BE2C (cell line): ENCODE measurements around the gene LSAMP.

Experiments
- DNase-seq: peaks from one replicate; pipeline ENCODE4 v3.0.0-alpha.2; 2020
- H3K27me3 ChIP-seq: fragments of 250-450 bp; sonication (Bioruptor Pico); 2 replicates; pipeline ENCODE4 v1.5.1; 2020; ENCODE audit warnings: mild to moderate bottlenecking
- H3K36me3 ChIP-seq: fragments of 250-450 bp; sonication (Bioruptor Pico); 2 replicates; pipeline ENCODE4 v1.5.1; 2020; ENCODE audit warnings: mild to moderate bottlenecking
- H3K4me1 ChIP-seq: fragments of 250-450 bp; sonication (Bioruptor Pico); 2 replicates; pipeline ENCODE4 v1.5.1; 2020
- H3K4me3 ChIP-seq: 2 replicates; pipeline ENCODE4 v1.5.1; 2011; ENCODE audit warnings: low read depth, low read length
- H3K9me3 ChIP-seq: fragments of 250-450 bp; sonication (Bioruptor Pico); 2 replicates; pipeline ENCODE4 v1.5.1; 2020
- TF ChIP-seq, protein P1 (sequence below): IDR thresholded peaks from 2 replicates; pipeline ENCODE4 v1.5.1; 2012; ENCODE audit warnings: mild to moderate bottlenecking, low read depth, low read length

LSAMP gene

DNA sequence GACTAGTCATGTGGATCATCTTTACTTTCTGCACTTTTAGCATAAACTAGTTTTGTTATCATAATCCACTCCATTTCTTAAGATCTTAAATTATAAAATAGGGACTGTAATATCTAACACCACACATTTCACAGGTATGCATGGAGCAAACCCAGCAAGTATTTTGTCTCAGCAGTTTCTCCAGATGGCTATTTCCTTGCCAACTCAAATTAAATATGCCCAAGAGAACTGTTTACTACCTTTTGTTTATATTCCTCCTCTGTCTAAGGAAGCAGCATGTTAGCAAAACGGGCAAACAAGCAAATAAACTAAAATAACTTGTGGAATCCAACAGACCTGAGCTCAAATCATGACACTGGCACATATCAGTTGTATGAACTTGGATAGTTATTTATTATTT, 379.8 kb downstream of the LSAMP start:
- Histone ChIP-seq H3K4me3 (no peak overlapping the region), H3K4me1 (no peaks in the 10 kb centered on the region; the same call in 1 of the 2 replicates), H3K36me3 (no peaks in the 10 kb centered on the region), H3K9me3 (no peaks in the 10 kb centered on the region), H3K27me3 (no peaks in the 10 kb centered on the region)
- TF ChIP-seq, protein P1, sequence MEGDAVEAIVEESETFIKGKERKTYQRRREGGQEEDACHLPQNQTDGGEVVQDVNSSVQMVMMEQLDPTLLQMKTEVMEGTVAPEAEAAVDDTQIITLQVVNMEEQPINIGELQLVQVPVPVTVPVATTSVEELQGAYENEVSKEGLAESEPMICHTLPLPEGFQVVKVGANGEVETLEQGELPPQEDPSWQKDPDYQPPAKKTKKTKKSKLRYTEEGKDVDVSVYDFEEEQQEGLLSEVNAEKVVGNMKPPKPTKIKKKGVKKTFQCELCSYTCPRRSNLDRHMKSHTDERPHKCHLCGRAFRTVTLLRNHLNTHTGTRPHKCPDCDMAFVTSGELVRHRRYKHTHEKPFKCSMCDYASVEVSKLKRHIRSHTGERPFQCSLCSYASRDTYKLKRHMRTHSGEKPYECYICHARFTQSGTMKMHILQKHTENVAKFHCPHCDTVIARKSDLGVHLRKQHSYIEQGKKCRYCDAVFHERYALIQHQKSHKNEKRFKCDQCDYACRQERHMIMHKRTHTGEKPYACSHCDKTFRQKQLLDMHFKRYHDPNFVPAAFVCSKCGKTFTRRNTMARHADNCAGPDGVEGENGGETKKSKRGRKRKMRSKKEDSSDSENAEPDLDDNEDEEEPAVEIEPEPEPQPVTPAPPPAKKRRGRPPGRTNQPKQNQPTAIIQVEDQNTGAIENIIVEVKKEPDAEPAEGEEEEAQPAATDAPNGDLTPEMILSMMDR = no peak
- no peak for DNase-seq

DNA sequence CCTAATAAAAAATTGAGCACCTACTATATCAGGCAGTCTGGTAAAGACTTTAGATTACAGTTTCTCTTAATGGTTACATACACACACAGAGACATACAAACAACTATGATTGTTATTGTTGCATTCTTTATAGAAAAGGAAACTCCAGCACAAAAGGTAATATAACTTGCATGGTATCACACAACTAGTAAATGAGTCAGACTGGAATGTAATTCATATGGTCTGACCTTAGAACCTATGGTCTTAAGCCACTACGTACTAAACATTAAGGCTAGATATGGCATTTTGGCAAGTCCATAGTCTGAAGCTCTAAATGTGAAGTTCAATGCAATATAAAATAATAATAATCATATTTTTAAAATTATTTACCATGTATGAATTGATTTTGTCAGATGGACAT, 380.6 kb downstream of the LSAMP start:
- no peak for DNase-seq
- TF ChIP-seq, protein P1 = no peak
- H3K27me3 ChIP-seq = no peaks in the 10 kb centered on the region
- H3K4me1 ChIP-seq = peaks cover 4% of the 10 kb centered on the region
- no peaks in the 10 kb centered on the region for H3K36me3 ChIP-seq
- H3K4me3 ChIP-seq = no peak overlapping the region
- H3K9me3 ChIP-seq = no peaks in the 10 kb centered on the region

DNA sequence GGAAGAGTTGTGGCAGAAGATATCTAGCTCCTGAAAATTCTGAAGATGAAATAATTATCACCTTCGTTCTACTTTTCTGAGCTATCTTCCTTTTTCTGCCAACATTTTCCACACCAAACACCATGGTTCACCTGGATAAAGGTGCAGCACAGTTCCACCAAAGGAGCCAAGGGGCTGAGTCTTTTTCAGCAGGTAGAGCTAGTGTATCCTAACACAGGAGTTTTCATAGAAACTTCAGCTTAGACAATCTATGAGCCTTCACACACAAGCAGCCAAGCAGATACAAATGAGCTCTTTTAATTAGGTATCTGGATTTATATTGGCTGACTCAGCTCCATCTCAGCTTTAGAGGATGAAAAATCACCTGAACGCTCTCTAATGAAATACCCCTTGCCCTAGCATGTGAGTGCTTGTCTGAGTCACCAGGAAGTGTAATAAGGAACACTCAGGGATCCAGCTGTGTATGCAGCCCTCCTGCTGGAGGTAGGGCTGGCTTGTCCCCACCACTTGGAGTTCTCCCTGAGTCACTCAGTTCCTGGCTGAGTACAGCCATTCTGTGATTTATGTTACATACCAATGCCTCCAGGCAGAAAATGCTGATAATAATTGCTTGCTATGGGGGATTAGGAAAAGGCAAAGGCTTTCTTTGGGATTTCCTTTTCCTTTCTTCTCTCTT, 385.7 kb downstream of the LSAMP start:
- no peaks in the 10 kb centered on the region for H3K36me3 ChIP-seq
- H3K4me1 ChIP-seq = peaks cover 9% of the 10 kb centered on the region
- TF ChIP-seq, protein P1 = 0 out of 2 replicates have a peak, but pooled peaks have one; percentile 1
- DNase-seq = peak; percentile 66
- no peaks in the 10 kb centered on the region for H3K9me3 ChIP-seq
- H3K4me3 ChIP-seq = no peak overlapping the region
- H3K27me3 ChIP-seq = no peaks in the 10 kb centered on the region

DNA sequence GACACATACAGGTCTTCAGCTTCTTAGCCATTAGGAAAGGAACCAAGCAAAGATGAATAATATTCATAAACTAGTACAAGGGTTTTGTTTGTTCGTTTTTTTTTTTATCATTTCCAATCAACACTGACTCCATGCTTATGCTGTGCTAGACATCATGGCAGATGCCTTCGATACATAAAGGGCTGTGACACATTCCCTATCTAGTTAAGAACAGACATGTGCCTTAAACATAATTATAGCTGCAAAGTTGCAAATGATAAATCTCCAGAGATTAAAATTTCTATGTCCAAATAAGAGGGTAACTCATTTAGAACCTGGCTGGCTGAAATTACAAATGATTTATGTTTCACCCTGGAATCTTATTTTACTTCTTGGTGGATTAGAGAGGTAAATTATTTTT, 386.4 kb downstream of the LSAMP start:
- Histone ChIP-seq H3K27me3 (no peaks in the 10 kb centered on the region), H3K36me3 (no peaks in the 10 kb centered on the region), H3K4me3 (no peak overlapping the region), H3K4me1 (peaks cover 9% of the 10 kb centered on the region), H3K9me3 (no peaks in the 10 kb centered on the region)
- TF ChIP-seq, protein P1 = no peak
- DNase-seq = no peak

DNA sequence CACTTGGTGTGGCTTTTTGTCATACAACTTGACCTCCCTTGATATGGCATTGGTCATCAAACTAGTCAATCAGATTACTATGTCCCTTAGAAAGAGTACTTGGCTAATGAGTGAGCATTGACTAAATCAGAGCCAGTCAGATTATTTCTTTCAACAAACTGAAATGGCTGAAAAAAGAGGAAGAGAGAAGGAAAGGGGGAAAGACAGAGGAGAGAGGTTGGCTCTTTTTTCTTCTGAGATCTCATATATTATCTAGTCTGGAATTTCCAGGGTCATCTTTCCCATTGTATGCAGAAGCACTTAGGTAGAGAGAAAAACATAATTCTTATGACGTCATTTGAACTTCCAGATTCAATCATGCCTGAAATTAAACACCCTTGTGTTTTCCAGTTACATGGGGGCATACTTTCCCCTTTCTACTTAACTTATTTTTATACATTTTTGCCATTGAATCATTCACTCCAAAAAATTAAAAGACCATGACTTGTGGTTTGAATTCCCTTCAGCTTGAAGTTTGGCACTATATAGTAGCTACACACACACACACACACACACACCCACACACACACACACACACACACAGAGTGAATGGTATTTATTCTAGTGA, 387.8 kb downstream of the LSAMP start:
- TF ChIP-seq, protein P1 = no peak
- H3K27me3 ChIP-seq = no peaks in the 10 kb centered on the region
- no peak for DNase-seq
- H3K4me3 ChIP-seq = no peak overlapping the region
- H3K36me3 ChIP-seq = no peaks in the 10 kb centered on the region
- no peaks in the 10 kb centered on the region for H3K9me3 ChIP-seq
- peaks cover 9% of the 10 kb centered on the region for H3K4me1 ChIP-seq

DNA sequence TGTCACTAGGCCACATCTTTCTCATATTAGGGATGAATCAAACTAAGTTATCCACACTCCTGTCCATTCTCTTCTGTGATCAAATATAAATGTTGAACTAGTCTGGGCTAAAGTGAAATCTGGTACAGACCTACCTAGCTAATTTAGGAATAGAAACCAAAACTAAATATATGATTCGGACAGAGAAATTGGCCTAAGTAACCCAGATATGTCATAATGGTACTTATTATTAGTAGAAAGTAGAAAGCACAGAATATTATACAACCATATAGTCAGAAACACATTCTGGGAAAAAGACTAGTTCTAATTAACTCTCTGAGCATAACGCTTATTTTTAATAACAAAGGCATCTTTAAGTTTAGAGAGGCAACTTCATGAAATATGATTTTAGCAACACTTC, 389.0 kb downstream of the LSAMP start:
- TF ChIP-seq, protein P1 = no peak
- Histone ChIP-seq H3K27me3 (no peaks in the 10 kb centered on the region), H3K9me3 (no peaks in the 10 kb centered on the region), H3K36me3 (no peaks in the 10 kb centered on the region), H3K4me1 (peaks cover 13% of the 10 kb centered on the region), H3K4me3 (no peak overlapping the region)
- DNase-seq = no peak
